Measurements from ENCODE around the gene XPR1.

DNA sequence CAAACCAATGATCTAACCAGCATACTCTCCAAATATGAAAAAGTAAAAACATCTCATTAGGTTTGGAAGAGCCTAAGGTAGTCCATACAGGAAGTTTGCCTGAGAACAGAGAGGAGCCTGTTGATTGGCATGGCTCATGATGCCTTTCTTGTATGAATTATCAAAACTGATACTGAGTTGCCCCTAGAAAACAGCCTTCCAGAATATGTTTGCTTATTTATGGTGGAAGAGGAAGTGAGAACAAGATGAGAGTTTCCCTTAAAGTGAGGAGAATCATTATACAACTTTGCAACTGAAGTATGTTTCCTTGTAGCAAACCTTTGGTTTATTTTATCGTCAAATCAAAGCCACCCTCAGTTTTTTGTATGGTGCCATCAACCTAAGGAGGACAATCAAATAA is 257.0 kb downstream of the XPR1 start:
- TF ChIP-seq POLR2AphosphoS5 (IDR thresholded peaks at IDR 0.05) (no peak), POLR2A (IDR thresholded peaks at IDR 0.05) (no peak)
- TF ChIP-seq, protein P1, sequence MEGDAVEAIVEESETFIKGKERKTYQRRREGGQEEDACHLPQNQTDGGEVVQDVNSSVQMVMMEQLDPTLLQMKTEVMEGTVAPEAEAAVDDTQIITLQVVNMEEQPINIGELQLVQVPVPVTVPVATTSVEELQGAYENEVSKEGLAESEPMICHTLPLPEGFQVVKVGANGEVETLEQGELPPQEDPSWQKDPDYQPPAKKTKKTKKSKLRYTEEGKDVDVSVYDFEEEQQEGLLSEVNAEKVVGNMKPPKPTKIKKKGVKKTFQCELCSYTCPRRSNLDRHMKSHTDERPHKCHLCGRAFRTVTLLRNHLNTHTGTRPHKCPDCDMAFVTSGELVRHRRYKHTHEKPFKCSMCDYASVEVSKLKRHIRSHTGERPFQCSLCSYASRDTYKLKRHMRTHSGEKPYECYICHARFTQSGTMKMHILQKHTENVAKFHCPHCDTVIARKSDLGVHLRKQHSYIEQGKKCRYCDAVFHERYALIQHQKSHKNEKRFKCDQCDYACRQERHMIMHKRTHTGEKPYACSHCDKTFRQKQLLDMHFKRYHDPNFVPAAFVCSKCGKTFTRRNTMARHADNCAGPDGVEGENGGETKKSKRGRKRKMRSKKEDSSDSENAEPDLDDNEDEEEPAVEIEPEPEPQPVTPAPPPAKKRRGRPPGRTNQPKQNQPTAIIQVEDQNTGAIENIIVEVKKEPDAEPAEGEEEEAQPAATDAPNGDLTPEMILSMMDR (IDR thresholded peaks at IDR 0.05), result no peak
